Neuron (in vitro differentiated cells): ENCODE measurements around the gene RAD51B.

ENCODE experiments used
- H2AFZ ChIP-seq: one replicate; pipeline ENCODE4 v1.6.1; 2013; ENCODE audit warnings: low read depth, mild to moderate bottlenecking, inconsistent platforms, low read length, moderate library complexity
- H3K27me3 ChIP-seq: one replicate; pipeline ENCODE4 v1.6.1; 2013; ENCODE audit warnings: low read length; ENCODE audit not compliant: insufficient read depth
- H3K36me3 ChIP-seq: one replicate; pipeline ENCODE4 v1.6.1; 2013; ENCODE audit warnings: low read length; ENCODE audit not compliant: insufficient read depth
- H3K4me1 ChIP-seq: one replicate; pipeline ENCODE4 v1.6.1; 2013; ENCODE audit warnings: low read length; ENCODE audit not compliant: insufficient read depth
- H3K4me3 ChIP-seq: 2 replicates; pipeline ENCODE4 v1.5.1; 2013; ENCODE audit warnings: mild to moderate bottlenecking, low read length, moderate library complexity
- H3K9me3 ChIP-seq: one replicate; pipeline ENCODE4 v1.6.1; 2013; ENCODE audit warnings: low read length

RAD51B gene

GRCh38 chr14:68486033-68486732 lies 666.6 kb downstream of the RAD51B start:
- Histone ChIP-seq H3K4me3 (no peak overlapping the region), H3K4me1 (peaks cover 9% of the 10 kb centered on the region), H3K36me3 (no peaks in the 10 kb centered on the region), H3K9me3 (peaks cover 2% of the 10 kb centered on the region), H3K27me3 (no peaks in the 10 kb centered on the region), H2AFZ (no peak overlapping the region)

GRCh38 chr14:68486809-68487208 lies 667.2 kb downstream of the RAD51B start:
- peaks cover 2% of the 10 kb centered on the region for H3K9me3 ChIP-seq
- no peaks in the 10 kb centered on the region for H3K36me3 ChIP-seq
- H3K4me3 ChIP-seq = no peak overlapping the region
- H3K4me1 ChIP-seq = peaks cover 9% of the 10 kb centered on the region
- no peaks in the 10 kb centered on the region for H3K27me3 ChIP-seq
- H2AFZ ChIP-seq = no peak overlapping the region

DNA sequence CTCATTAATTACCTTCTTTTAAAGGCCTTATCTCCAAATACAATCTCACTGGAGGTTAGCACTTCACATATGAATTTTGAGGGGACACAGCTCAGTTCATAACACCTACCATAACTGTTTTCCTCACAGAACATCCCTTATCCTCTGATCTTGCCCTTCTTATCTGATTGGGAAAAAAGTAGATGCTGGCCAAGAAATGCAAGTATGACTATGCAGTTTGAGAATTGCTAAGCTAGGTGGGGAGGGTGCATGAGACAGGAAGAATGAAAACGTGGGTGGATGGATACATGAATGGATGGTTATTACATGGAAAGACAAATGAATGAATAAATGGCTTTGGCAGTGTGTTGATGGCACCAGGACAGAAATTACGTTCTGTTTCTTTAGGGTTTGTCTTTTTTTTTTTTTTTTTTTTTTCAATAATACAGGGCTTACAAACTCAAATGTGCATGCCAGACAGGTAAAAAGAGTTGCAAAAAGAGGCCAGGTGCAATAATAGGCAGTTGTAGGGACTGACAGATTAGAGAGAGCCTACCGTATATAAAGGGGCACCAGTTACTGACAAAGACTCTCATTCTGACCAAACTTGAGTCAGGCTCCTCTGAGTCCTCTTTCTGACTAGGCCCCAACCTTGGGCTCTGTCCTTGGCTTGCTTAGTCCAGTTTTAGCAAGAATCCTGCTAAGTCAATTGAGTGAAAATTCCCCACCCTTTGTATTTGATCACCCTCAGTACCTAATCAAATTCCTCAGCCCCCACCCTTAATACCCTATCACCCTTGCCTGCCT lies 668.4 kb downstream of the RAD51B start:
- Histone ChIP-seq H3K4me3 (no peak overlapping the region), H3K27me3 (no peaks in the 10 kb centered on the region), H3K9me3 (peaks cover 2% of the 10 kb centered on the region), H3K4me1 (peaks cover 15% of the 10 kb centered on the region), H3K36me3 (no peaks in the 10 kb centered on the region), H2AFZ (no peak overlapping the region)

DNA sequence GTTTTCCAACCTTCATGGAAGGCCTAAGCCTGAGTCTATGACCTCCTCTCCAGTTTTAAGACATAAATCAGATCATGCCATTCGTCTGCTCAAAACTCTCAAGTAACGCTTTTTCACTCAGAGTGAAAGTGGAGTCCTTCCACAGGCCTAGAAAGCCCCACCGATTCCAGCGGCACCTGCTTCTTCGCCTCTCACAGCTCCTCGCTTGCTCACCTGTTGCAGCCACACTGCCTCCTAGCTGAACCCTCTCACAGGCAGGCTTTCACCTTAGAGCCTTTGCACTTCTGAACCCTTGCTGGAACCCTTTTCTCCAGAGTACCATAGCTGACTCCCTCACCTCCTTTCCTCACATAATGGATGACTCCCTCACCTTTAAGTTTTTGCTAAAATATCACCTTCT lies 672.2 kb downstream of the RAD51B start:
- Histone ChIP-seq H3K9me3 (peaks cover 2% of the 10 kb centered on the region), H3K27me3 (no peaks in the 10 kb centered on the region), H3K4me1 (peaks cover 18% of the 10 kb centered on the region), H3K4me3 (no peak overlapping the region), H2AFZ (no peak overlapping the region), H3K36me3 (no peaks in the 10 kb centered on the region)

GRCh38 chr14:68492381-68493151 lies 673.0 kb downstream of the RAD51B start:
- Histone ChIP-seq H3K9me3 (peaks cover 1% of the 10 kb centered on the region), H3K4me1 (peaks cover 18% of the 10 kb centered on the region), H3K4me3 (no peak overlapping the region), H2AFZ (no peak overlapping the region), H3K36me3 (no peaks in the 10 kb centered on the region), H3K27me3 (no peaks in the 10 kb centered on the region)

- Histone ChIP-seq H3K36me3 (no peaks in the 10 kb centered on the region), H3K9me3 (peaks cover 1% of the 10 kb centered on the region), H2AFZ (no peak overlapping the region), H3K4me1 (peaks cover 18% of the 10 kb centered on the region), H3K27me3 (no peaks in the 10 kb centered on the region), H3K4me3 (no peak overlapping the region)
Measured at GRCh38 chr14:68493152-68493911, 673.8 kb downstream of the RAD51B start.

DNA sequence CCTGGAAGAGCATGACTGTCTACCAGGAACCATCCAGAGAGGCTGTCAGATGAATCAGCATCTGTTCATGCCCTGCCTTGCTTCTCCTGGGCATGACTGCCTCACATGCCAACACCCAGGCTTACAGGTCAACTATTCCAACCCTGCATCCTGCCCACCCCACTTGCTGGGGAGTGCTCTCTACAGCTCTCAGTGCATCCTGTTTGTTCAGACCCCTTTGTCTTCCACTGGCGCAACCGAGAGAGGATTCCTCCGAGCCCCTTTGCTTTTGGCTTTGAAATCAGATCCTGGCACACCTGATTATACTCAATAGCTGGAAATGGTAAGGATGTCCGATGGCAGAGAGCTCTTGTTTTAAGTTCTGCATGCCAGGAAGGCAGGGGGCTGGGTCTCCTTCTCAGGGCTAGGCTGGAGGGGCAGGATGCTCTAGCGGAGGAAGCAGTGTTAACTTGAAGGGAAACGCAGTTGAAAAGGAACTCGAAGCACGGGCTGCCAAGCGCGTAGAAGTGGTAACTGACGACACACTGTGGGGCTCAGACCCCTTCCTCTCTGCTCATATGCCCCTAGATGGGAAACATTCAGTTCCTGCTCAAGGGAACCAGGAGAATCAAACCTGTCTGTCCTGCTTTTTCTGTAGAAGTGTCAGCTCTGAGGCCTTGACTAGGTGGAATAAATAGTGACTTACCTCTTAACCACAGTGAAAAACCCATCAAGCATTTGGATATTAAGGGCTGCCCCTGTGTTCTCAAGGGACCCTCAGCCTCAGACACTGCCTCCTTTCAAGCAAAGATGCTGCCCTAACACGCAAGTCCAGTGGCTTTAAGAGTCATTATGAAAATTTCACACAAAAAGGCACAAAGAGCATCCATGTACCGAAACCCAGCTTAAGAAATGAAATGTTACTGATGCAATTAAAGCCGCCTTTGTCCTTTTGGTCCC lies 675.8 kb downstream of the RAD51B start:
- Histone ChIP-seq H3K27me3 (no peaks in the 10 kb centered on the region), H3K9me3 (peaks cover 1% of the 10 kb centered on the region), H2AFZ (no peak overlapping the region), H3K36me3 (no peaks in the 10 kb centered on the region), H3K4me3 (no peak overlapping the region), H3K4me1 (peaks cover 30% of the 10 kb centered on the region)

GRCh38 chr14:68497011-68497410 lies 677.4 kb downstream of the RAD51B start:
- peaks cover 40% of the 10 kb centered on the region for H3K4me1 ChIP-seq
- H3K4me3 ChIP-seq = no peak overlapping the region
- H2AFZ ChIP-seq = no peak overlapping the region
- no peaks in the 10 kb centered on the region for H3K27me3 ChIP-seq
- no peaks in the 10 kb centered on the region for H3K36me3 ChIP-seq
- H3K9me3 ChIP-seq = peaks cover 1% of the 10 kb centered on the region

GRCh38 chr14:68499451-68499850 lies 679.9 kb downstream of the RAD51B start:
- Histone ChIP-seq H2AFZ (no peak overlapping the region), H3K9me3 (peaks cover 1% of the 10 kb centered on the region), H3K4me3 (no peak overlapping the region), H3K27me3 (no peaks in the 10 kb centered on the region), H3K4me1 (peaks cover 41% of the 10 kb centered on the region), H3K36me3 (no peaks in the 10 kb centered on the region)

- no peak overlapping the region for H3K4me3 ChIP-seq
- H3K4me1 ChIP-seq = peaks cover 47% of the 10 kb centered on the region
- H3K9me3 ChIP-seq = no peaks in the 10 kb centered on the region
- no peaks in the 10 kb centered on the region for H3K36me3 ChIP-seq
- no peak overlapping the region for H2AFZ ChIP-seq
- H3K27me3 ChIP-seq = no peaks in the 10 kb centered on the region
Measured at GRCh38 chr14:68501171-68501570, 681.6 kb downstream of the RAD51B start.

DNA sequence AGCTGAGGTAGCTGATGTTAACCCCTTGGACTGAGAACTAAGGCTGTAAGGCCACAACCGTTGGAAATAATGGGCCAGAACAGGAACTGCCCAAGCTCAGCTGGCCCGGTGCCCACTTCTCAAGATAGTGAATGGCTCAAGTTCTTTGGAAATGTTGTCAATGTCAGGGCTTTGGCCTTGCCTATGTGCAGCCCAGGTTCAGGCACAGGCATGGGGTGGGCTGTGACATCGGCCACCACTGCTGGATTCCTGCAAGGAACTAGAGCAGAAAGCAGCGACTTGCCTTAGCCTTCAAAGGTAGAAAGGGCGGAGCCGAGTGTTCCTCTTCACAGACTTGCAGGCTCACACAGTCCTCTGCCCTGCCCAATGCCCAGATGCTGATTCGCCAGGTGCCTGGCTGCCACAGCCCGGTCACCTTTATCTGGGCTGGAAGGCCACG lies 682.1 kb downstream of the RAD51B start:
- Histone ChIP-seq H2AFZ (no peak overlapping the region), H3K4me1 (peaks cover 51% of the 10 kb centered on the region), H3K9me3 (no peaks in the 10 kb centered on the region), H3K4me3 (no peak overlapping the region), H3K36me3 (no peaks in the 10 kb centered on the region), H3K27me3 (no peaks in the 10 kb centered on the region)

GRCh38 chr14:68502230-68502629 lies 682.7 kb downstream of the RAD51B start:
- Histone ChIP-seq H3K4me1 (peaks cover 52% of the 10 kb centered on the region), H3K4me3 (no peak overlapping the region), H2AFZ (no peak overlapping the region), H3K9me3 (no peaks in the 10 kb centered on the region), H3K36me3 (no peaks in the 10 kb centered on the region), H3K27me3 (no peaks in the 10 kb centered on the region)
